Coronary artery (tissue), 2 donors: ENCODE data around the gene ZNF705A.
"Not testable (repeated sequence)": the region's sequence is repeated elsewhere in the genome, so short reads cannot be mapped to it uniquely, and the experiment has no call there.

Source experiments
- DNase-seq: peaks from one replicate; pipeline ENCODE4 v3.0.0-alpha.2; 2017; ENCODE audit warnings: low spot score
- H3K27ac ChIP-seq, 2 donors: fragments of 200-600 bp; sonication (generic); one replicate each; pipeline ENCODE4 v1.5.1; 2016 to 2019
- H3K4me3 ChIP-seq: fragments of 200-600 bp; sonication (generic); 2 replicates; pipeline ENCODE4 v1.5.1; 2016; ENCODE audit warnings: mild to moderate bottlenecking, moderate library complexity
- TF ChIP-seq, protein P1 (sequence below): fragments of 200-600 bp; sonication (generic); IDR thresholded peaks from one replicate; pipeline ENCODE4 v1.5.1; 2019; ENCODE audit warnings: antibody characterized with exemption

Gene ZNF705A

DNA sequence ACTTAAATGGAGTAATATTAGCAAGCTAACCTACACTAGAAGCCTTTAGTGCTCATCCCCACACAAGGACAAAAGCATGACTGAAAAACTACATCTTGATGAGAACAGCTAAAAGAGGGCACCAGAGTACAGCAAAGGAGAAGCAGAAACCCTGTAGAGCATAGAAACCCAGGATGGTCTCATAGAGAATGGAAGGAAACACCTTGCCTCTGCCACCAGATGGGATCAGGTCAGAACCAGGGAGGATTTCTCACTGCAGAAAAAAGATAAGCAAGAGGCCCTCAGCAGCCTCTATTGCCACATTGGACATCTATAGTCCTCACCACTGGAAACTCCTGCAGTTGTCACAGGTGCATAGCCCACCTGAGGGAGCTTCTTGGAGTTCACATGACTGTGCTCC, 13.6 kb upstream of the ZNF705A start:
- Histone ChIP-seq H3K27ac (no peak overlapping the region), H3K4me3 (no peak overlapping the region)
- no peak for DNase-seq
- TF ChIP-seq, protein P1, sequence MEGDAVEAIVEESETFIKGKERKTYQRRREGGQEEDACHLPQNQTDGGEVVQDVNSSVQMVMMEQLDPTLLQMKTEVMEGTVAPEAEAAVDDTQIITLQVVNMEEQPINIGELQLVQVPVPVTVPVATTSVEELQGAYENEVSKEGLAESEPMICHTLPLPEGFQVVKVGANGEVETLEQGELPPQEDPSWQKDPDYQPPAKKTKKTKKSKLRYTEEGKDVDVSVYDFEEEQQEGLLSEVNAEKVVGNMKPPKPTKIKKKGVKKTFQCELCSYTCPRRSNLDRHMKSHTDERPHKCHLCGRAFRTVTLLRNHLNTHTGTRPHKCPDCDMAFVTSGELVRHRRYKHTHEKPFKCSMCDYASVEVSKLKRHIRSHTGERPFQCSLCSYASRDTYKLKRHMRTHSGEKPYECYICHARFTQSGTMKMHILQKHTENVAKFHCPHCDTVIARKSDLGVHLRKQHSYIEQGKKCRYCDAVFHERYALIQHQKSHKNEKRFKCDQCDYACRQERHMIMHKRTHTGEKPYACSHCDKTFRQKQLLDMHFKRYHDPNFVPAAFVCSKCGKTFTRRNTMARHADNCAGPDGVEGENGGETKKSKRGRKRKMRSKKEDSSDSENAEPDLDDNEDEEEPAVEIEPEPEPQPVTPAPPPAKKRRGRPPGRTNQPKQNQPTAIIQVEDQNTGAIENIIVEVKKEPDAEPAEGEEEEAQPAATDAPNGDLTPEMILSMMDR: no peak

DNA sequence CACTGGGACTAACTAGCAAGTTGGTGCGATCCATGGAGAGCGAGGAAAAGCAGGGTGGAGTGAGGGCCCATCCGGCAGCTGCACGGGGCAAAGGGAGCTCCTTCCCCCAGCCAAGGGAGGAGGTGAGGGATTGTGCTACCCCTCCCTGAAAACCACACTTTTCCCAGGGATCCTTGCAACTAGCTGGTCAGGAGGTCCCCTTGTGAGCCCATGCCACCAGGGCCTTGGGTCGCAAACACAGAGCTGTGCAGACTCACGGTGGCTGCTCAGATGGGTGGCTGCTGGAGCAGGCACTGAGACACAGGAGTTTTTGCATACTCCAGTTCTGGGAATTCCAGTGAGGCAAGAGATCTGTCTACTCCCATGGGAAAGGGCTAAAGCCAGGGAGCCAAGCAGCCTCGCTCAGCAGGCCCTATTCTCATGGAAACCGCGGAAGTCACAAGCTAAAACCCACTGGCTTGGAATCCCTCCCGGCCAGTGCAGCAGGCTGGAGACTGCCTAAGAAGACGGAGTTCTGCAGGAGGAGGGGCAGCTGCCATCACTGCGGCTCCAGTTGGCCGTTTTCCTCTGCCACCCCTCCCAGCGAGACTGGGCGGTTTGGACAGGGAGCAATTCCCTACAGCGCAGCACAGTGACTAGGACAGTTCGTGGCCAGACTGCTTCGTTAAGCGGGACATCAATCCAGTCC, 10.9 kb upstream of the ZNF705A start:
- TF ChIP-seq, protein P1: no peak
- DNase-seq: peak; percentile 92
- Histone ChIP-seq H3K27ac (peak overlapping the region; percentile 74 to 85), H3K4me3 (peak overlapping the region; percentile 62)

DNA sequence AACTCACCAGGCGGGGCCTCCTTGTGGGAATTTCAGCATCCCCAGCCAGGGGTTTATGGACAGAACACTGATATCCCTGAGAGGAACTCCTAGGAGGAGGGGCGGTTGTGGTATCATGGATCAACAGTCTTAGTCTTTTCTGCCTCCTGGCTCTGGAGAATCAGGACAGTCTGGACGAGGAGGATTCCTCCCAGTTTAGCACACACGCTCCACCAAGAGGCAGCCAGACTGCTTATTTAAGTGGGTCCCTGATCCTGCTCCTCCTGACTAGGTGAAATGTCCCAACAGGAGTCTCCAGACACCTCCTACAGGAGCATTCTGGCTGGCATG, 10.4 kb upstream of the ZNF705A start:
- DNase-seq: no peak
- TF ChIP-seq, protein P1: no peak
- Histone ChIP-seq H3K27ac (peak overlapping the region; percentile 74 to 85), H3K4me3 (peak overlapping the region; percentile 62)

DNA sequence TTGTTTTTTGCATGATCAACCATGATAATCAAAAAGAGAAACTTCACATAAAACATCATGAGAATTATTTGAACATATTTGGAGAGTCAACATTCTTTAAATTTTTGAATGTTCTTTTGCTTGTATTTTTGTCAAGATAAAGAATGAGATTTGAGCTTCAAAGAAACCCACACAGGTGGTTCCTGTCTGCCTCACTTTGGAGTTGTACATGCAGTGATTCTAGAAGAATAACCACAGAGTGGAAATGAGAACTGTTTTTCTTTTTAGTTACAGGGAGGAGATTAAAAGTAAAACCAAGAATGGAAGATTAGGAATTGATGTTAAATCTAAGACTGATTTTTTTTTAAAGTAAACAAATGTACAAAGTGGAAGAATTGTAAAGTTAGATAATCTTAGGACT, 2.3 kb upstream of the ZNF705A start:
- TF ChIP-seq, protein P1: no peak
- H3K4me3 ChIP-seq: no peak overlapping the region
- DNase-seq: no peak
- no peak overlapping the region for H3K27ac ChIP-seq

DNA sequence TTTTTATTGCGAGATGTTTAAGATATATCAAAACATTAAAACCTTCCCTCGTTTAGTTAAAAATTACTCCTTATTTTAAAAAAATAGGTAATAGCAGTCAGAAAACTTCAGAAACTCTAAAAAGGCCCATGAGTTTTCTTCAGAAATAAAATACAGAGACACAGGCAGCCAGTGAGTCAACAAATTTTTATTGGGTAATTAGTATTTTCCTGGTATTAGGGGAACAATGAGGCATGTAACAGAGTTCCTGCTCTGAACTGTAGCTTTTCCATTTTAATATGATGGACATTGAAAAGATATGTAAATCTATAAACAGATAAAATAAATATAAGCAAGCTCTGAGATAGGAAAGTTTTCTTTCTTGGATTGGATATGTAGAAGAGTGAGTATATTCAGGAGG, 399 bp upstream of the ZNF705A start:
- Histone ChIP-seq H3K27ac (no peak overlapping the region), H3K4me3 (no peak overlapping the region)
- TF ChIP-seq, protein P1: no peak
- DNase-seq: no peak

DNA sequence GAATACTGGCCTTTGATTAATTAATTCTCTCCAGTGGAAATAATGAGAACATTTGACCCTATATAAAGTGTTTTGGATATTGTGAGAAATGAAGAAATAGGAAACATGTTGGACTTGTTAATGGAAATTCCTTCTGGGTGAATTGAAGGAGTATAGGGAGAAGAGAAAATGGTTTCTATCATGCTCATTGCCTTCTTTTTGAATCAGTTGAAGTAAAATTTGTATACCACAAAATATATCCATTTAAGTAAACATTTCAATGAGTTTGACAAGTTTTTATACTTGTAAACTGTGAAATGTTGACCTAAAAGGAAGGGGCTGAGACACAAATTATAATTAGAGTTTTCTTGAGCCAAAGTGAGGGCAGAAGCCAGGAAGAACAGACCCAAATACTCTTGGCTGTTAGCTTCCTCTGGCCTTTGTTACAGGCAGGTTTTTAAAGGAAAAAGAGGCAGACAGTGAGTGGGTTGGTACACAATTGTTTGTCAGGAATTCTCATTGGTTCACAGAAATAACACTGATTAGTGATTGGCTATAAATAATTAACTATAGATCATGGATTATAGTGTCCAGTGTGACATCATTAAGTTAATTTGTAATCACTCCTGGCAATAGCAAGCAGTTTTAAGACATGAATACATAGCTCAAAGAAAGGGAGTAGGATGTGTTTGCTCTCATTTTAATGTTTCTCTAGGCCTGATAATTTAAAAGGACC, 826 bp downstream of the ZNF705A start:
- TF ChIP-seq, protein P1: no peak
- DNase-seq: no peak
- Histone ChIP-seq H3K4me3 (no peak overlapping the region), H3K27ac (no peak overlapping the region)

DNA sequence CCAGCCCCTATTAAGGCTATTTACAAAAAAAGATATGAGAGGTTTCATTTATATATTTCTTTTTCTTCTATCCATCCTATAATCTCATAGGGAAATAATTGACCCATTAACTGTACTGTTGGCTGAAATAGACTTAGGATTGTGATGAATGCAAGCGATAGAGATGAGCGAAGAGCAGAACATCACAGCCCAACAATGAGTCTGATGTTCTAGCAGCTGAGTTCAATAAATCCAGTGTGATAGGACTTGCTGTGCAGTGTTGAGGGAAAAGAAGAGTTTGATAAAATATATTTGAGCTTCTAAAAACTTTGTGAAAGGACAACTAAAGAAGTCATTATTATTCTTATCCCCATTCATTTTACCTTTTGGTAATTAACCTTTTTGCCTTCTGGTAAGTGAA, 16.1 kb downstream of the ZNF705A start:
- not testable (repeated sequence) for DNase-seq, H3K4me3 ChIP-seq, H3K27ac ChIP-seq
